Measurements from ENCODE around the gene FBLN1.
"Not testable (repeated sequence)": the region's sequence is repeated elsewhere in the genome, so short reads cannot be mapped to it uniquely, and the experiment has no call there.

Gene FBLN1

DNA sequence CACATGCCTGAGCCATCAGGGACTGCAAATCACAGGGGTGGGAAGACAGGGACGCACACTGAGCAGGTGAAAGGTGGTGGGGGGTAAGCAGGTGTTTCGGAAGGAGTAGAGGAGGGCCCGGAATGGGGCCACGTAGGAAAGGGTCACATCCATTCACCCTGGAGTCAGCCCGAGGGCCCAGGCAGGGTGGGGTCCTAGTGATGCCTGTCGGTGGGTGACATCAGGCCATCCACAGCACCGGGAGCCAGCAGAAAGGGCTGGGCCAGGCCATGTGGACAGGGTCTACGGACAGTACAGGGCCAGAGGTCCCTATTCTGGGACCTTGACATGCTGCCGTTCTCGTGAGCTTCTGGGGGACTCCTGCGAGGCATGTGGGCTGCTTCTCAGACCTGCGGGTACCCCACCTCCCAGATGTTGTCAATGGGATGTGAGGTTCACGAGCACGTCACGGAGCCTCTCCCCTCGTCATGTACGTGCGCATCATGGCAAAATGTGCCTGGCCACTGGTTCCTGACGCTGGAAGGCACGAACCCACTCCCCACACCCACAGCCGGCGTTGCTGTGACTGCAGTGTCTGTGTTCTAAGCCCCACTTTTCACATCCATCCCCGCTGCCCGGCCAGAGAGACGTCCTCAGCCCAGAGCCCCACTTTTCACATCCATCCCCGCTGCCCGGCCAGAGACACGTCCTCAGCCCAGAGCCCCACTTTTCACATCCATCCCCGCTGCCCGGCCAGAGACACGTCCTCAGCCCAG lies 84.1 kb downstream of the FBLN1 start:
- no peak for DNase-seq
- in situ Hi-C loops (cut with HindIII; ENCODE audit: low pct_ligation_motif_present, low pct_unique_long_range_greater_than_20kb, low sequenced_read_pairs), result no loop called here

DNA sequence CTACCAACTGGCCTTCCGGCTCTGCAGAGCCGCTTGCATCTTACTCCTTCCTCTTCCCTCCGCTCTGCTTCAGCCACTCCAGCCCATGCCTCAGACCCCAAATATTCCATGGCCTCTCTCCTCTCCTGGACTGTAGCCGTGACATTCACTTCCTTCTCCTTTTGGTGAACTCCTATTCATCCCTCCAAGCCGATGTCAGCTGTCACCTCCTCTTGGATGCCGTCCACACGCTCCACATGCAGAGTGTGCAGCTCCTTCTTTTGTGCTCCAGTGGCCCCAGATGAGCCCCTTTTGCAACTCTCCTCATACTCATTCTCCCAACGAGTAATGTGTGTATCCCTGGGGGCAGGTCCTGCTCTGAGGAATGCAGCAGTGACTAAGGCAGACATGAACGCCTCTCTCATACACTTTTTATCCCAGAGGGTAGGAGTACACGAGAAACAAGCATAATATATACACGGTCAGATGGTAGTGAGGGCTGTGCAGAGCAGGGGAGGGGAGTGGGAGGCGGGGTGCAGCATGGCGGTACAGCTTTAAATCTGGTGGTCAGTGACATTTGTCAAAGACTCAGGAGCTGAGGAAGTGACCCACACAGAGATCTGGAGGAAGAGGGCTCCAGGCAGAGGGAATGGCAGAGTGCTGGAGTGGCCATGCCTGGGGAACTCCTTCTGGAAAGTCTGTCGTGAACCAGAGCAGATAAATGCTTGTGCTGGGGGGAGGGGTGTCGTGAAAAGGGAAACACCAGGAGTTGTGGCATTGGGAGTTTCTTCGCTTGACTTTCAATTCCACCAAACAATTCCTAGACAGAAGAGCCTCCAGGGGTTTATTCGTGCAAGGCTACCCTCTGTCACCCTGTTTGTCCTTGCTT lies 85.2 kb downstream of the FBLN1 start:
- no peak for DNase-seq
- in situ Hi-C loops (cut with HindIII; ENCODE audit: low pct_ligation_motif_present, low pct_unique_long_range_greater_than_20kb, low sequenced_read_pairs), result no loop called here

DNA sequence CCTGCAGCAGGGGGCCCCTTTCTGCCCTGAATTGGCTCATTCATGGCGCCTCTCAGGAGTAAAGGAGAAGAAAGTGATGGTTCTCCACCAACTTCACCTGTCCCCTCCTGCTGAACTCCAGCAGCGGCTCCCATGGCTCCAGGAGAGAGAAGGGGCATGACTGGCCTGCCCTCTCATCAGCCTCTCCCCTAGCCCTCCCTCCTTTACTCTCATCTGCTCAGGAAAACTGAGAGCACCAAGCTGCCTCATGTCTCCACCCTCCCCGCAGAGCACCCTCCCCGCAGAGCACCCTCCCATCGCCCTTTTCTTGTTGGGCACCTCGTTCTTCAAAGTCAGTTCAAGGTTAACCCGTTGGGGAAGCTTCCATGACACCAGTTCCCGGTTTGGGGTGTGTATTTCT lies 86.9 kb downstream of the FBLN1 start:
- in situ Hi-C loops (cut with HindIII; ENCODE audit: low pct_ligation_motif_present, low pct_unique_long_range_greater_than_20kb, low sequenced_read_pairs), result no loop called here
- DNase-seq, result no peak

DNA sequence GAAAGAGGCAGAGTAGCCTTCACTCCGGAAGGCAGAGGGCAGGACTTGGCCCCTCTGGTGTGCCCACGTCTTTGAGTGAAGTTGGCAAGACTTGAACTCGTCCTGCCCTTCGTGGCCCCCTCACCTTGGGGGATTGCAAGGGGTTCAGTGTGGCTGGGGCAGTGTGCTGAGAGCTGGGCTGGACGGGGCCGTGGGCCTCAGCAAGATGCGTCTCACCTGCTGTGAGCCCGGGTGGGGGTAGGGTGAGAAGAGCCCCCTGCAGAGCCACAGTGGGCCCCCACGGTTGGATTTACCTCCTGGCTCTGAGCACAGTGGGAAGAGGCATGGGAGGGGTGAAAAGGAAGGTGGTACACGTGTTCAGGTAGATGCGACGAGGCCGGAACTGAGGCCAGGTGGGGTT lies 87.6 kb downstream of the FBLN1 start:
- DNase-seq, result no peak
- in situ Hi-C loops (cut with HindIII; ENCODE audit: low pct_ligation_motif_present, low pct_unique_long_range_greater_than_20kb, low sequenced_read_pairs), result no loop called here

DNA sequence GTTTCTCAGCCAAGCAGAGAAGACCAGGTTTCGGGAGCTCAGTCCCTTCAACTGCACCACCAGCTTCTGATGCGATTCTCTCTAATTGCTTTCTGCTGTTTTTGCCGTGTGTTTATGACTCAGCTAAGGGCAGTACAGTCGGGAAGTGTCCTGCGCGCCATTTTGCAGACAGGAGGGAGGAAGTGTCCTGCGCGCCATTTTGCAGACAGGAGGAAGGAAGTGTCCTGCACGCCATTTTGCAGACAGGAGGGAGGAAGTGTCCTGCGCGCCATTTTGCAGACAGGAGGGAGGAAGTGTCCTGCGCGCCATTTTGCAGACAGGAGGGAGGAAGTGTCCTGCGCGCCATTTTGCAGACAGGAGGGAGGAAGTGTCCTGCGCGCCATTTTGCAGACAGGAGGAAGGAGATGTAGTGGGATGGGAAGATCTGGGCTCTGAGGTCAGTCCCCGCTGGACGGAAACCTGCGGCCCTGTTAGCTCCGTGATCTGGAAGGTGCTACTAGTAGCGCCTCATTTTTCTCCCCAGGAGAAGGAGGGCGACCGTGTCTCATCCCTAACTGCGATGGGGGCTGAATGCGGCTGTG lies 89.0 kb downstream of the FBLN1 start:
- DNase-seq; in situ Hi-C loops (cut with HindIII; ENCODE audit: low pct_ligation_motif_present, low pct_unique_long_range_greater_than_20kb, low sequenced_read_pairs): not testable (repeated sequence)

DNA sequence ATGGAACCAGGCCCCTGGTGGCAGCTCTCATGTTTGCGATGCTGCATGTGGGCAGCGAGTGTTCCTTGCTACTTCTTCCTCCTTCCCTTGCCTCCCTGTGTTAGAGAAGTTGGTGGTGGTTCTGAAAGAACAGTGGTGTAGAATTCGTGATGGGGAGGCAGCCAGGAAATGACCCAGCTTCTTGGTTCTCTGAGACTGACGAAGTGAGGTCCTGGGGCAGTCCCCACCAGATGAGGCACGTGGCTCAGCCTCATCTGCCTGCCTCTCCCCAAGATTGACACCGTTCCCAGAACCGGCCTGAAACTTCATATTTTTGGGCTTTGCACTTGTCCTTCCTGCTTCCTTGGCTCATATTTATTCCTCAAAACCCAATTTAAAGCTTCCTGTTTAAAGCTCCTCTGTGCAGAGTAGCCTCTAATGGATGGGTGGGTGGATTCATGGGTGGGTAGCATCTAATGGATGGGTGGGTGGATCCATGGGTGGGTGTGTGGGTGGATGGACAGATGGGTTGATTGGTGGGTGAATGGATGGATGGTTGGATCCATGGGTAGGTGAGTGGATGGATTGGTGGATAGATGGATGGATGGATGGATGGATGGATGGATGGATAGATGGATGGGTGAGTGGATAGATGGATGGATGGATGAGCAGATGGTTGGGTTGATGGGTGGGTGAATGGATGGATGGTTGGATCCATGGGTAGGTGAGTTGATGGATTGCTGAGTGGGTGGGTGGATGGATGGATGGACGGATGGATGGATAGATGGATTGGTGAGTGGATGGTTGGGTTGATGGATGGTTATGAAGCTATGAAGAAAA lies 91.6 kb downstream of the FBLN1 start:
- DNase-seq, result no peak
- in situ Hi-C loops (cut with HindIII; ENCODE audit: low pct_ligation_motif_present, low pct_unique_long_range_greater_than_20kb, low sequenced_read_pairs), result no loop called here

DNA sequence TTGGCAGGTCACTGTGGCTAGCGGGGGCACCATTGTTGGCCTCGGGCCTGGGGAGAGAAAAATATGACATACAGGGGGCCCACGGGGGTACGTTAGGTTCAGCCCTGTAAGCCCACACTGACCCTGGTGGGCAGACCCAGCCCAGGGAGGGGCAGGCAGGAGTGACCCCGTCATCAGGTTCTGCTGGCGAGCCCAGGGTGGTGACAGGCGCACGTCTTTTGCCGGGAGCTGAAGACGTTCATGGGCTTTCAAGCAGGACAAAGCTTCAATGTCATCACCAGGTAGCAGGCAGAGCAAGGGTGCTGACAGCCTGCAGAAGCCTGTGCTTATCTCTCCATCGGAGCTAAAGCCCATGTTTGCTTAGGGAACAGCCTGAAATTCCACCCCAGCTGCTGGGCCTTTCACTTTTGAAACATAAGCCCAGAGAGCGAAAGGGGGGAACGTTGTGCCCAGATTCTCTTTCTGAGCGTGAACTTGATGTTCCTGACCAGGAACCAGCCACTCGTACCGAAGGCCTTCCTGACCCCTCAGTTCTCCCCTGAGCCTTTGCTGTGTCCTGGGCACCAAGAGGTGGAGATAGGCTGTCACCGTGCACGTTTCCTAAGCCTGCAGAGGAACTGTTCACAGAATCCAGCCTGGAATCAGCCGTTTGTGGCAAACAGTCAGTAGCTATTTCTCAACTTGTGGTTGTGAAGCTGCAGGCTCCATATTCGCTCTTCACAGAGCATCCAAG lies 94.9 kb downstream of the FBLN1 start:
- DNase-seq, result no peak

DNA sequence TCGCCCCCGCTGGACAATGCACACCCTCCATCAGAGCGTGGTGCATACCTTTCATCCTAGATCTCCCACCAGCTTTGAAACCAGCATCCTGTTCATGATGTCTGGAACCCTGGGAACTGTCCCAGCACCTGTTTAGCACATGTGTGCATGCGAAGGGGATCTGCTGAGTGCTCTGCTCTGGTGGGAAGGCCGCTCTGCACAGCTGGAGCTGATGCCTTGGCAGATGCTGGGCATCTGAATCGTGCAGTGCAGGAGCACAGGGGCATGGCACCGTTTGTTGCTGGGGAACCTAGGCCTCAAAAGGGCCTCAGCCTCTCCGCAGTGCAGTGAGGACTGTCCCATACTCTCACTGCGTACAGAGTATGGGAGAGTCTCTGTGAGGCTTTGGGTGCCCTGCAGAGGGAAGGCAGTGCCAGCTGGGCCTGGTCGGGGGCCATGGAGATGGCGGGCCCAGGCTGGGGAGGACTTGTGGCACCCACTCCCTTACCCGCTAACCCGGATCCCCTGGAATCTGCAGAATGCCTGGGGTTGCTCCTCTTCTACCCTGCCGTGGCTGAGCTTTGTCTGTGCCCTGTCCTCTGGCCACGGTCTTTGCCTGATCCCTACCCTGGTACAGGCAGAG lies 96.0 kb downstream of the FBLN1 start:
- DNase-seq, result no peak
- in situ Hi-C loops (cut with HindIII; ENCODE audit: low pct_ligation_motif_present, low pct_unique_long_range_greater_than_20kb, low sequenced_read_pairs), result no loop called here

More for the DNA sequence above, 94.9 kb downstream of the FBLN1 start:
- in situ Hi-C loops (cut with HindIII; ENCODE audit: low pct_ligation_motif_present, low pct_unique_long_range_greater_than_20kb, low sequenced_read_pairs), result no loop called here

DNA sequence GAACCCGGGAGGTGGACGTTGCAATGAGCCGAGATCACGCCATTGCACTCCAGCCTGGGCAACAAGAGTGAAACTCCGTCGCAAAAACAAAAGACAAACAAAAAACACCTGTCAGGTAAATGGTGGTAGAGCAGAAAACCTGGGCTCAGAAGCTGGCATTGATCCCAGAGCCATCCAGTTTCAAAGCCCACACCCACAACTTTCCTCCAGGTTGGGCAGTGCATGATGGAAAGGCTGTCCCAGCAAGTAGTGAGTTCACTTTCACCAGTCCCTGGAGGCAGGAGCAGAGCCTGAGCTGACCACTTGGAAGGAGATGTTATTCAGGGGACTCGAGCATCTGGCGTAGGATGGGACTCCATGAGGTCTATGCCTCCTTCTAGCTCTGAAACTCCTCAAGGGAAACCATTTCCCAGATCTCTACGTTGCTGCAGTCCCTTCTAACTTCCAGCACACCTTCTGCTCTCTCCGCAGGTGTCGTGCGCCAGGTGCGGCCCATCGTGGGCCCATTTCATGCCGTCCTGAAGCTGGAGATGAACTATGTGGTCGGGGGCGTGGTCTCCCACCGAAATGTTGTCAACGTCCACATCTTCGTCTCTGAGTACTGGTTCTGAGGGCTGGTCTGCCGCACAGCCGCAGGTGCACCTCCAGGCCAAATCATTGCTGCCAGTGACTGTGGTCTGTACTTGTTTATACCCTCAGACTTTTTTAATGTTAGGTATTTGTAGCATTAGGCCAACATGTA lies 97.3 kb downstream of the FBLN1 start:
- no peak for DNase-seq
- in situ Hi-C loops (cut with HindIII; ENCODE audit: low pct_ligation_motif_present, low pct_unique_long_range_greater_than_20kb, low sequenced_read_pairs), result no loop called here

DNA sequence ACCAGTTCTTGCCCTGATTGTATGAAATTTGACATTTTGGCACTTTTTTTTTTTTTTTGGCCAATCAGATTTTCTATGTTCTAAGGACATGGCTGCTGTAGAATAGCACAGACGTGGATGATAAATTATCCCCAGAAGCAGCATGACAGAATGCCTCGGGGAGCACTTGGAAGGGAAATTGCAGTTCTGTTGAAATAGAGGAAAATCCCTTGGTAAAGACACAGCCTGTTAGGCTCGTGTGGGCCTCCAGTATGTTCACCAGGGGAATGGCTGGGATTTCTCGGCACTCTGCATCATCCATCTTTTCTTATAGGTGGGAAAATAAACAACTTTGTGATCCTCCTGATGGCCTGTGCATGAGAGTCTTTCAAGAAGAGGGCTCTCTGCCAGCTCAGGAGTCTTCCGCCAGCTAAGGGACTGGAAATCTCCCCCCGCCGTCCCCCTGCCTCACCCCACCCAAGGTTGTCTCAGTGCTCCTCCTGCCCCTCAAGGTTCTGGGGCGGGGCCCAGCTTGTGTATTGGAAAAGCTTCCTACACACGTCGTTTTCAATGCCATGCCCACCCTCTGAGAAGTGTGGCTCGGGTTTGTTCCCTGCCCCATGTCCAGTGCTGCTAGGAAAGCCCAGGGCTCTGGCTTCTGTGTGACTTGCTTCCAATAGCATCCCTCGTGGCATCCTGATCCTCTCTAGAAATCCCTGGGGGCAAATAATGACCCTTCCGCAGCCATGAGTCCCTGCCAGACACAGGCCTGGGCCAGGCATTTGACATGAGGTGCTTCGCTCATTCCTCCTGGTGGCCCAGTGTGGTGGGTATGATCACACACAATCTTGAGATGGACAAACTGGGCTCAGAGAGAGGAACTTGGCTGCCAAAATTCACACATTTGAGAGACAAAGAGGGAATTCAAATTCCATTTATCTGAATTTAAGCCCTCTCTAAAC lies 98.4 kb downstream of the FBLN1 start:
- in situ Hi-C loops (cut with HindIII; ENCODE audit: low pct_ligation_motif_present, low pct_unique_long_range_greater_than_20kb, low sequenced_read_pairs), result no loop called here
- no peak for DNase-seq

DNA sequence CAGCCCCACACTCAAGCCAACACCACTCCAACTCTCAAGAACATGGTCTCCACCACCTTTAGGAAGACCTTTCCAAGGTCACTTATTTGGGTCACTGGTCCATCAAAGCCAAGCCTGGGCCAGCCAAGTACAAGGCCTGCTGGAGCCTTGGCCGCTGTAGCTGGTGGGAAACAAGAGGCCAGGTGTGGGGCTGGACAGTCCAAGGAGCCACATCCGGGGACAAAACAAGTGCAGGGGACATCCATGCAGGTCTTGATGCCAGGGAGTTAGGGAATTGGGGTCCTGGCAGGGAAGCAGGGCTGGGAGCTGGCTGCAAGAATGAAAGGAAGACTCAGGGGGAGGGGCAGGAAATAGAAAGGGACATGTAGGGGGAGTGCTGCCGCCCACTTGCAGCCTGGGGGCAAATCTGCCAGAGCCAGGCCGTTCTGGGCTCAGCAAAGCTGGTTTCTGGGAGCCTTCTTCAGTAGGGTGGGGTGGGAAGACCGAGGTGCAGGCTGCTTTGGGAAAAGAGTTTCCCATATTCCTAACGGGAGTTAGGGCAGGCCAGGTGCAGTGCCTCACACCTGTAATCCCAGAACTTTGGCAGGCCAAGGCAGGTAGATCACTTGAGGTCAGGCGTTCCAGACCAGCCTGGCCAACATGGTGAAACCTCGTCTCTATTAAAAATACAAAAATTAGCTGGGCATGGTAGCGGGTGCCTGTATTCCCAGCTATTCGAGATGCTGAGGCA lies 99.5 kb downstream of the FBLN1 start:
- in situ Hi-C loops (cut with HindIII; ENCODE audit: low pct_ligation_motif_present, low pct_unique_long_range_greater_than_20kb, low sequenced_read_pairs), result no loop called here
- no peak for DNase-seq

DNA sequence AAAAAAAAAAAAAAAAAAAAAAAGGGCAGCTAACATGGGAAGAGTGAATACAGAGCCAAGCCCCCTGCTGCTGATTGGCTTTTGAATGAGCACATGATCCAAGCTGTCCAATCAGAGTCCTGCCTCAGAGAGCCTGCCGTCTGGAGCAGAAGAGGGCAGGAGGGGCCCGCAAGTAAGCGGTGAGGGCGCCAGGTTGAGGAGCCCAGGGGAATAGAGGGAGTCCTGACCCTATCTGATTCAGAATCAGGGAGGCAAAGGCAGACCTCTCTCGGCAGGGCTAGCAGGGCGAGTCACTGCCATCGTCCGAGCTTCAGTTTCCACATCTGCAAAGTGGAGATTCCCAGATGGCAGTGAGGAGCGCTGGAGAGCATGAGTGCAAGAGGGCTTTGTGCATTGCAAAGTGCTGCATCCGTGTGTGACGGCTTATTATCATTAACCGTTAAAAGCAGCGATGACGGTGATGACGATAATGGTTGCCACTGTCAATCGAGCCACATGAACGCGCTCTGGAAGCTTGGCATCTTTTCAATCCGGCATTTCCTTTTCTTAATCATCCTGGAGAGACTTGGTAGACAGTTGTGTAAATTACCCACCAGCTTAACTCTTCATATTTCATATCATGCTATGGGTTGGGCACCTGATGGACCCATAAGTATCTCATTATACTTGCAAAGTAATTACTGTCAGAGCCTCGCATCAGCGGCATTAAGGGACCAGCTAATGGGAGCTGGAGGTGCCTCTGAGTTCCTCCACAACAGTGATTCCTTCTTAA lies 100.3 kb downstream of the FBLN1 start:
- in situ Hi-C loops (cut with HindIII; ENCODE audit: low pct_ligation_motif_present, low pct_unique_long_range_greater_than_20kb, low sequenced_read_pairs), result no loop called here
- DNase-seq, result peak; percentile 51

DNA sequence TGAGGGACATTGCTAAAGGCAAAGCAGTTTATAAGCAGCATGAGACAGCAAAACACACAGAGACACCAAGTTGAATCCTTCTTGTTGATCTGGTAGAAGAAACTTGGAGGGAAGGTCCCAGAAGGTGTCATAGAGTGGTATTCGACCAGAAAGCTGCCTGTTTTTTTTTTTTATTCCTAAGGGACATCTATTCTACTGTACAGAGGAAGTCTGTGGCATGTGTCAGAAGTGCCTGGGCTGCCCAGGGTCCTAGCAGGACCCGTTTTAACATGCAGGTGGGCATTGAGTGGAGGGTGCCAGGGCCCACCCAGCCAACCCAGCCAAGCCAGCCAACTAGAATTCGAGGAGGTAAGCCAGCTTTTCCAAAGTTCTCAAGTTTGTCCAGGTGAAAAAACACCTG lies 100.9 kb downstream of the FBLN1 start:
- in situ Hi-C loops (cut with HindIII; ENCODE audit: low pct_ligation_motif_present, low pct_unique_long_range_greater_than_20kb, low sequenced_read_pairs), result no loop called here
- no peak for DNase-seq

DNA sequence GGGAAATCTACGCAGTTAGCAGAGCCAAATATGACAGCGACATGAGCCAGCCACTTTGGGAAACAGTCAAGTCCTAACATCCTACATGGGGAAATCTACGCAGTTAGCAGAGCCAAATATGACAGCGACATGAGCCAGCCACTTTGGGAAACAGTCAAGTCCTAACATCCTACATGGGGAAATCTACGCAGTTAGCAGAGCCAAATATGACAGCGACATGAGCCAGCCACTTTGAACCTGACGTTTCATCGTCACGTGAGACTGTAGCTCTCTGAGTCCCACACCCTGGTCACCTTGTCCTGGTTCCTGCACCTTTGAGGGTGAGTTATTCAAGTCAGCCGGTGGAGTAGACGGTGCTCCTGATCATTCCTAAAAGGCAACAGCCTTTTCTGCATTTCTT lies 105.4 kb downstream of the FBLN1 start:
- DNase-seq; in situ Hi-C loops (cut with HindIII; ENCODE audit: low pct_ligation_motif_present, low pct_unique_long_range_greater_than_20kb, low sequenced_read_pairs): not testable (repeated sequence)

DNA sequence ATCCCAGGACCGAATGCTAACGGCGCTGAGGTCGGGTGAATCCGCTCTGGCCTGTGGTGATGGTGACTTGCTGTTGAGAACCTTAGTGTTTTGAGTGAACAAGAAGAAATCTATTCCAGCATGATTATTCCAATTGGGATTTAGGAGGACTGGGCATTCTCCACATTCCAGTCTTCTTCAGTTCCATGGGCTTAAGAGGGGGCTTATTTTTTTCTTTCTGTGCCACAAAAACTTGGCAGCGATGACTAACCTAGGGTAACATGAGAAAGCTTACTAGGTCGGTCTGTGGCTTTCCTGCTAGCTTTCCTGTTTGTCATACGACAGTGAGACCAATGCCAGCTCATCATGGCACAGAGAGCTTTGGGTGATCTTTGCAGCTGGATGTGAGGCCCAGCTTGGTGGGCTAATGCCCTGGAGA lies 106.1 kb downstream of the FBLN1 start:
- DNase-seq, result peak; percentile 91

More for the DNA sequence above, 106.1 kb downstream of the FBLN1 start:
- in situ Hi-C loops (cut with HindIII; ENCODE audit: low pct_ligation_motif_present, low pct_unique_long_range_greater_than_20kb, low sequenced_read_pairs), result no loop called here

All from ACHN (cell line).